Activated effector memory CD4-positive, alpha-beta T cell treated with Interleukin-2 at 50 U/mL for 16 hours (primary cell): ENCODE results near the gene TP53TG5.

ENCODE experiments used
- DNase-seq: peaks from one replicate; pipeline ENCODE4 v3.0.0-alpha.2; 2020

TP53TG5 gene

DNA sequence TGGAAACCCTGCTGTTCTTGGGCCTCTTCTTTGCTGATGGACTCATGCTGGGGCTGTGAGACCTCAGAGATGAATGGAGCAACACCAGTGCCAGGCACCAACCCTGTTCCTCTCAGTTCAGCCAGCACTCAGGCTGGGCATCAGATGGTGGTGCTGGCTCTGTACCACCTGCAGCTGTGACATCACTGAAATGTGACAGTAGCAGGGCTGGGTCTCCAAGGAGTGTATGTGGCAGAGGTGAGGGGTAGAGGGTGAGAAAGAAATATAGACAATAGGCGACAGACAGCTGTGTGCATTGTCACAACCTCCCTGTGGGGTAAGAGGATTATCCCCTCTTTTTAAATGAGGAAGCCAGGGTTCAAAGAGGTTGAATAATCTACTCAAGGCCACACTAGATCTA lies at the start of gene TP53TG5:
Gene TP53TG5, minus strand, starts transcription at position 135 of the 400 bp plus-strand sequence. Its CDS starts 89 bp downstream, at position 46.
- DNase-seq: no peak

DNA sequence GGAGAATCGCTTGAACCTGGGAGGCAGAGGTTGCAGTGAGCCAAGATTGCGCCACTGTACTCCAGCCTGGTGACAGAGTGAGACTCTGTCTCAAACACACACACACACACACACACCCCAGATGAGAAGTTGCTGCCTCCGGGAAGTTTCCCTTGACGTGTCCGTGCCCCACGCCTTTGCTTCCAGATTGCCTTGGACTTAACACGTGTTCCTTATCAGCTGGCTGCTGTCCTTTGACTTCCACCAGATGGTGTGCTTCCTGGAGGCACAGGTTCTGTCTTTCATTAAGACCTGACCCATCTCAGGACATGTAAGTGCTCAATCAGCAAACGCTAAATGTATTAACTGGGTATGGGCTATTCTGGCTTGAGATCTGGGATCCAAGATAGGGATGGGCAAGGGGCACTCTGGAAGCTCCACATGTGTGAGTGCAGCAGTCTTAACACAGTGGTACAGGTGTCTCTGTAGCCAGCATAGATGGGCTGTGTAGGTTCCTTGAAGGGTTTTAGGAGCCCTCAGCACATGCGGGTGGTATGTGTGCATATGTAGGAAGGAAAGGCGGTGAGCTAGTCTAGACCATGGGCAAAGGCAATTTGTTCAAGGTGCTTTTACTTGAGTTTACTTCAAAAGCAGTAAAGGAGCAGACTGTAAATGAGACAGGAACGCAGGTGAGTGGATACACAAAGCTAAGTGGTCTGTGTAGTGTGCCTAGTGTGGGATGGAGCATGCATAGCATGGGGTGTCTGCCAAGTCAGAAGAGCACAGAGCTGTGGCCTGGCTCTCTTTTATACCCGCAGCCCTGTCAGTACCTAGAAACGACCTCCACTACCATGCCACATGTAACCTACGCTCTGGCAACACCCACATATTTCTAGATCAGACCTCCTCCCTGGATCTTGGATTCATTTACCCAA lies 49.4 kb upstream of the TP53TG5 start:
- no peak for DNase-seq

DNA sequence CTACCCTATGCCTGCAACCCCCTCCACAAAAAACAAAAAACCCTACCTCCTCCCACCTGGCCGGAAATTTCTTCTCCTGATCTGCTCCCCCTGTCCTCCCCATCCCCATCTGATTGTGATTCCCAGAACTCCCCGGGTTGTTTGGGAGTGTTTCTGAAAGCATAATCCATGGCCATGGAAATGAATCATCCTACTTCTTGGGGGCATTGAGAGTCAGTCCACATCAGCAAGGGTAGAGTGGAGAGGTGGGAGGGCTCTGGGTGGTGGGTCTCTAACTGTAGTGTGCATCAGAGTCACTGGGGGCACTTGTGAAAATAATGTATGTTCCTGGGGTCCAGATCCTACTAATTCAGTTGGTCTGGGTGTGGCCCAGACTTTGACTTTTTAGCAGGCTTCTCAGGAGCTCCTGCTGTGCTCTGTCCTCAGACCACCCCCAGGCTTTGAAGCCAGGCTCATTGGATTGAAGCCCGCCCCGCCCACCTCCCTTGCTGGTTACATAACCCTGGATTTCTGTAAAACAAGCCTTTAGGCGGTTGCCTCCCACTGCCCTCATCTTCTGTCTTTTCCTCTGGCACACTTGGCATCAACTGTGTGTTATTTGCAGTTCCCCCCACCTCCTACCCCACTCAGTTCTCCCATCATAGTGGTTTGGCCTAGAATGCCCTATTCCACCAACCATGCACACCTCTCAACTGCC lies 48.3 kb upstream of the TP53TG5 start:
- no peak for DNase-seq

DNA sequence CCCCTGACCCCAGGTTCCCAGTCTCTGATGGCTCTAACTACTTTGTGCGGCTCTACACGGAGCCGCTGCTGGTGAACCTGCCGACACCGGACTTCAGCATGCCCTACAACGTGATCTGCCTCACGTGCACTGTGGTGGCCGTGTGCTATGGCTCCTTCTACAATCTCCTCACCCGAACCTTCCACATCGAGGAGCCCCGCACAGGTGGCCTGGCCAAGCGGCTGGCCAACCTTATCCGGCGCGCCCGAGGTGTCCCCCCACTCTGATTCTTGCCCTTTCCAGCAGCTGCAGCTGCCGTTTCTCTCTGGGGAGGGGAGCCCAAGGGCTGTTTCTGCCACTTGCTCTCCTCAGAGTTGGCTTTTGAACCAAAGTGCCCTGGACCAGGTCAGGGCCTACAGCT lies 47.4 kb upstream of the TP53TG5 start:
- no peak for DNase-seq

- DNase-seq: no peak
These were observed 45.6 kb upstream of the TP53TG5 start for GRCh38 chr20:45423700-45424099.

DNA sequence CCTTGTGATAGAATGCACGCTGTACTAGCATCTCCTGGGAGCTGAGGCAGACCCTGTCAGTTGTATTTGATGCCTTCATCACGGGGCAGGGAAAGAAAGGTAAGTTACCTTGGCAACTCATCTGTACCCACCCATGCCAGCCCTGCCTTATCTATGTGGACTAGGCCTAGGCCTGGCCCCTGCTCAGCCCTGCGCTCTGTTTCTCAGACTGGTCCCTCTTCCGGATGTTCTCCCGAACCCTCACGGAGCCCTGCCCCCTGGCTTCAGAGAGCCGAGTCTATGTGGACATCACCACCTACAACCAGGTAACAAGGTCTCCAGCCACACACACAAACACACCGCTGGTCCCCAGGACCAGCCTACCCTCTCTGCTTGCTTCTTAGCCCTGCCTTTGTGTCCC lies 42.0 kb upstream of the TP53TG5 start:
- DNase-seq: no peak

DNA sequence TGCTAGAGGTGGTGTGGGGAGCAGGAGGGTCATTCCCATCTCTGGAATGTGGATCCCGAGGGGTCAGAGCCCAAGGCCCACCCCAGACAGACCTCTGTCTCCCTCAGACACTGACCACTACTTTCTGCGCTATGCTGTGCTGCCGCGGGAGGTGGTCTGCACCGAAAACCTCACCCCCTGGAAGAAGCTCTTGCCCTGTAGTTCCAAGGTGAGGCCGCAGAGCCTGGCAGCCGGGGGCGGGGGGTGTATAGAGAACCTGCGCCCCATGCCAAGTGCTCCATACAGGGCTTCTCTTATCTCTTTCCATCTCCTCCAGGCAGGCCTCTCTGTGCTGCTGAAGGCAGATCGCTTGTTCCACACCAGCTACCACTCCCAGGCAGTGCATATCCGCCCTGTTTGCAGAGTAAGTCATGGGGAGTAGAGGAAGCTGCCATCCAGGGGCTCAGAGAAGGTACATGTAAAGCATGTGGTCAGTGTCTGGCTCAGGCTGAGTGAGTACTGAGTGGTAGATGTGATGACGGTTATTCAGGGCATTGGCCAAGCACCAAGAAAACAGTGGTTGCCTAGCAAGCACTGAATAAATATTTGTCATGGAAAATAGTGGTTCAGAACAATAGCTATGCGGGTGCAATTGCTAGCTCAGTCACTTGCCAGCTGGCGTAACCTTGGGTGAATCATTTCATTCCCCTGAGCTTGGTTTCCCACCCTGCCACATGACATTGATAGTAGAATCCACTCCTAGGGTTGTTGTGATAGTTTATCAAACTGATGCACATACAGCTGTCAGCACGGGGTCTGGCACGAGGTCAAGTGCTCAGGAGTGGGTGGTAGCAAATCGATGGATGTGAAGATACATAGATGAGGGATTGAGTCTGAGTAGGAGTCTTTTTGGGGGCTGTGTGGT lies 41.3 kb upstream of the TP53TG5 start:
- DNase-seq: no peak

DNA sequence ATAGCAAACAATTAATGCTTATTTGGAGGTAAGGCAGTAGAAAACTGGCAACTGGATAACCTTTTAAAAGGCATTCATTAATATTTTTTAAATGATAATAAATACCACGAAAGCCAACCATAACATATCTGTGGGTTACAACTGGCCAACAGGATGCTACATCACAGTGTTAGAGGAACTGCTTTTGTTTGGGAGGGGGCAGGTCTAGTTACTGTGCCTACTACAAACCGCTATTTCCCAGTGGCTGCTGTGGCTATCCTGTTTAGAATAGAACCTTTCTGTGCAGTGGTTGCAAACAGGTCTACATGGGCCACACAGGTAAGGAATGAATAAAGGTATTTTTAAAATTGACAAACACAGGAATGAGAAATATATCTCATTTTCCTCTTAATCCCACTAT lies 38.8 kb upstream of the TP53TG5 start:
- DNase-seq: no peak

- peak; percentile 82 for DNase-seq
These were observed 37.9 kb upstream of the TP53TG5 start, which contains the start of gene PIGT for GRCh38 chr20:45415822-45416637. TSS of gene PIGT (plus strand) at chr20:45416141. CDS start at chr20:45416157, 16 bp downstream.

GRCh38 chr20:45413479-45413878 lies 35.4 kb upstream of the TP53TG5 start:
- no peak for DNase-seq

GRCh38 chr20:45412653-45413052 lies 34.5 kb upstream of the TP53TG5 start:
- no peak for DNase-seq

DNA sequence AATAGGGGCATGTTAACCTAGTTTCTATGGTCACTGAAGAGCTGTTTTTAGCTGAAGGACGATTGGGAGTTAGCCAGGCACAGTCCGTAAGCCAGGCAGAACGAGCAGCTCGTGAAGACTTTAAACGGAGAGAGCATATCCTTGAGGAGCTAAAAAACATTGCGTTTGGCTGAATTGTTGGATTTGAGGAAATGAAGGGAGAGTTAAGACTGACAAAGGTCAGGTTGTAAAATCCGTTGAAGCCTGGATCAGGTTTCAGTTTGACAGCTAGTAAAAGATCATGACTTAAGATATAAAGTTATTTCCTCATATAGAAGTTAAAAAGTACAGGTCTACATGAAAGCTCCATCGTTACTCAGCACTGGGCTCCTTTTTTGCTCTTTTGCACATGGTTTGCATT lies 32.8 kb upstream of the TP53TG5 start:
- DNase-seq: no peak

GRCh38 chr20:45409521-45410272 lies 31.6 kb upstream of the TP53TG5 start:
- DNase-seq: no peak

DNA sequence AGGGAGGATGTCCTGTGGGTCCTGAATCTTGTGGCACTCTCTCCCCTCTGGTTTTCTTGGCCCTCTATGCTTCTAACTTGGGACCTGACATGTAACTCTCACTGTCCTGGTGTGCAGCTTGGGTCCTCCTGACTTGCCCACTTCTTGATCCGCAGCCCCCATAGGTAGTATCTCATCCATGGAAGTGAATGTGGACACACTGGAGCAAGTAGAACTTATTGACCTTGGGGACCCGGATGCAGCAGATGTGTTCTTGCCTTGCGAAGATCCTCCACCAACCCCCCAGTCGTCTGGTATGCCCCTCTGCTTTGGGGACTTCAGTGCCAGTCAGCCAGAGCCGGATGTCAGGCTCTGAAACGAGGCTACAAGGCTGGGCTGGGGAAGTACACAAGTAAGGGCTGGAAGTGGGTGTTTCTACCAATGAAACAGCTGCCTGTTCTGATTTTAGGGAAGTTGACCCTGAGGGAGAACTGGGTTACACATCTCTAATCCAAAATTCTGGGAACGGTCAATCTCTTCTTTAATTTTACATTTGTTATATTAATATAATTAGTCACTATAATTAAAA lies 30.6 kb upstream of the TP53TG5 start:
- DNase-seq: no peak

GRCh38 chr20:45407783-45408645 lies 29.9 kb upstream of the TP53TG5 start, which contains the start of gene DBNDD2:
TSS of gene DBNDD2 (plus strand) at chr20:45408289. CDS start at chr20:45408468, 179 bp downstream.
- DNase-seq: no peak

DNA sequence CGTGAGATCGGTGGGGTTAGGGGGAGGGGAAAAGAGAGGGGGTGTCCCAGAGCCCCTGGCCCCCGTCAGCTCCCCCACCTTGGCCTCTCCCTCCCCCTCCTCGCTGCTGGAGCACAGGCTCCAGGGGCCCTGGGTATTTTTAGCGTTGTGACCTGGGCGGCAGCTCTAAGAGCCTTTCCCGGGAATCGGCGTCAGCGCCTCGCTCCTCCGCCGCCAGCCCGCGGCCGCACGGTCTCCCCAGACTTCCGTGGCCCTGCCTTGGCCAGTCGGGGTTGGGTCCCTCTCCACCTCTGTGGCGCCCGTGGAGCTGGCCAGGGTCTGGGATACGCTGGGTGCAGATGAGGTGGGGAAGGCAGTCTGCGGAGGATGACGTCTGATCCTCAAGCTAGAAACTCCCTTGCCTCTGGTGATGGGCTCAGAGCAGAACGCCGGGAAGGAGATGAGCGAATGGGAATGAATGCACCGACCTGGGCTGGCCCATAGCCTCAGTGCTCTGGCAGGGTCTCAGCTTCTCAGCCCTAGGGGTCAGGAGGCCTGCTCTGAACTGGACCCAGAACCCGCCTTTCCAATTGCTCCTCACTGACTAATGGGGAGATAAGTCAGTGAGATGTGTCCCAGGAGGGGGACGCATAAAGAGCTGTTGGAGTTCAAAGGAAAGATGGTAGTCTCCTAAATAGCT lies 29.1 kb upstream of the TP53TG5 start:
- DNase-seq: no peak

GRCh38 chr20:45406260-45407066 lies 28.3 kb upstream of the TP53TG5 start:
- no peak for DNase-seq

DNA sequence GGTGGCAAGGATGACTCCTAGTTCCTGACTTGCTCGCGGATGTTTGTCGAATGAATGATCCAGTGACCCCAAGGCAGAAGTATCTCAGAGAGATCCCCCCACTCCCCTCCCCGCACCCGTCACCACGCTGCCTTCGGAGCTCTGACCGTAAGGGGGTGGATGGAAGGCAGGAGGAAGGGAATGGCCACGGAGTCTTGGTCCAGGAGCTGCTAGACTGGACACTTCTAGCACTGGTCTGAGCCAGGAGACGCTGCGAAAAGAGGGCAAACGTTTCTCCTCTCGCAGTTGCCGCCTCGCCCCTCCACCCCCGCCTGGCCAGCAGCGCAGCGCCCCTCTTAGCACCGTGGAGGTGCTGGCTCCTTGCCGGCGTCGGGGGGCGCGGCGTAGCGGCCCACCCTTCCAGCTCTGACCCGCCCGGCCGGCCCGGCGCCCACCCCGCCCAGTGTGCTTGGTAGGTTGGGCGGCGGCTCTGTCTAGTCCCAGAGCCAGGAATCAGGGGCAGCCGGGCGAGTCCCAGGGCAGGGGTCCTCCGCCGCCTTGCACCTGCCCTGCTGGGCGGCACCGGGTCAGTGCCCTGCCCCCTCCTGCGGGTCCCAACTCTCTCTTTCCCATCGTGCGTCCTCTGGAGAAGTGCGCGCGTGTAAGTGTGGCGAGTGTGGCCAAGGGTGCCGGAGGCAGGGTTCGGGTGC lies 27.6 kb upstream of the TP53TG5 start:
- no peak for DNase-seq
